ENCODE results near the gene SEC16B.

SEC16B gene

GRCh38 chr1:177923441-177923840 is 46.4 kb downstream of the SEC16B start:
- no peak overlapping the region for H3K4me3 ChIP-seq (ENCODE audit: low read depth, low read length)
- no peak for TF ChIP-seq CTCF (IDR thresholded peaks at IDR 0.05; ENCODE audit: low read depth, low read length)

DNA sequence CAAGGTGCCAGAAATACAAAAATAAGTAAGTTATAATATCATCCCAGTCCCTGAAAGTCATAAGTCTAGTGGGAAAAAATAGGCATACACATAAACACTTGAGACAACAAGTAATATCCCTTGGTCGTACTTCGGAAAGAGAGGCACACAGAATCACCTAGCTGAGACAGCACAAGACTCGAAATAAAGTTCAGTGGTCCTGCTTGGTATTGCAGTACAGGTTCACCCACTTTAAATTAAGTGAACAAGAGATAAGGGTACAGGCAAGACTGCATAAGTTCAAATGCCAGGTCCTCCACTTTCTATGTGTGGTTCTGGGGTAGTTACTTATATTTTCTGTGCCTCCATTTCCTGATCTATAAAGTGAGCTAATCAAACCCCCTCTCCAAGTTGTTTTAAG is 47.6 kb downstream of the SEC16B start:
- TF ChIP-seq CTCF (IDR thresholded peaks at IDR 0.05; ENCODE audit: low read depth, low read length) = no peak
- H3K4me3 ChIP-seq (ENCODE audit: low read depth, low read length) = no peak overlapping the region

DNA sequence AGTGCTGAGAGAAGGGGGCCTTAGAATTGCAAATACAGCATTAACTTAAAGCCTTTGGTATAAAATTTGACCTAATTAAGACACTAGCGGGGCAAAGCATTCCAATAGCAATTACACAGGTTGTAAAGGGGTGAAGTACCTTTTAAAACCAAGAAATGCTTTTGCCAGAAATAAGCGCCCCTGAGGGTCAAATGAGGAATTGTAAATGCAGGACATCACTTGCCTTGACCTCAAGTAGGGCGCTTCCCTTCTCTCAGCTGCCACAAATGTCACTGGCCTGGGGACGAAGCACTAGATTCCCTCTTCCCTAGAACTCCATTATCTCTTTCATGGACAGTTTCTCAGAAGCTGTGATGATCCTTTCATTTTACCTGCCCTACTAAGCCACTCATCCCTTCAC is 48.3 kb downstream of the SEC16B start:
- H3K4me3 ChIP-seq (ENCODE audit: low read depth, low read length) = no peak overlapping the region
- TF ChIP-seq CTCF (IDR thresholded peaks at IDR 0.05; ENCODE audit: low read depth, low read length) = no peak

GRCh38 chr1:177920091-177920490 is 49.8 kb downstream of the SEC16B start:
- no peak overlapping the region for H3K4me3 ChIP-seq (ENCODE audit: low read depth, low read length)
- no peak for TF ChIP-seq CTCF (IDR thresholded peaks at IDR 0.05; ENCODE audit: low read depth, low read length)

DNA sequence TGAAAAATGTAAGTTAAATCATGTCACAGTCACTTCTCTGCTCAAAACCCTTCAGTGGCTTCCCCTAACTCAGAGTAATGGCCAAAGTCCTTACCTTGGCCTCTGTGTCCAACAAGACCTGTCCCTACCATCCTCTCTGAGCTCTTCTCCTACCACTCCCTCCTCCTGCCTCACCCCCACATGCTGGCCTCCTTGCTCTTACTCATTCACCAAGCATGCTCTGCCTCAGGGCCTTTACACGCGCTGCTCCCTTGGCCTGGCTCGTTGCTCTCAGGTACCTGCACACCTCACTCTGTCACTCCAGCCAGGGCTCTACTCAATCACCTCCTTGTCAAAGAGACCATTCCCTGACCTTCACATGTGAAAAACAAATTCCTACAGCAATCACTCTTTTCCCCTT is 54.2 kb downstream of the SEC16B start:
- H3K4me3 ChIP-seq (ENCODE audit: low read depth, low read length) = no peak overlapping the region
- TF ChIP-seq CTCF (IDR thresholded peaks at IDR 0.05; ENCODE audit: low read depth, low read length) = no peak

DNA sequence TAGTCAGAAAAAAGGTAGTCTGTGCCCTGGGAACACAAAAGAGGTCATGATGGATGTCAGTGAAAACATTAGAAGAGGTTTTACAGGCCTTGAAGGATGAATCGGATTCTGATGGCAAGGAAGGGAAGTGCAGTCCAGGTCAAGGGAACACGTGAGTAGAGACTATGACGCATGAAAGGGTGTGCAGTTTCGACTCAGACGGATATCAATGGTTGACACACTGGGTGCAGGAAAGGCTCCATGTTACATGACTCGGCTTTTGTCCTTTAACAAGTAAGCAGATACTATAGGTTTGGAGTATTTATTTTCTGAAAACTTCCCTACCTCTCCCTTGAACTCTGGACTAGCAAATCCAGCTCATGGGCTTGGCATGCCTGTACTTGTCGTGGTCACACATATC is 55.3 kb downstream of the SEC16B start:
- H3K4me3 ChIP-seq (ENCODE audit: low read depth, low read length) = no peak overlapping the region
- no peak for TF ChIP-seq CTCF (IDR thresholded peaks at IDR 0.05; ENCODE audit: low read depth, low read length)

GRCh38 chr1:177913762-177914540 is 55.9 kb downstream of the SEC16B start:
- H3K4me3 ChIP-seq (ENCODE audit: low read depth, low read length) = no peak overlapping the region
- peak; percentile 76 for TF ChIP-seq CTCF (IDR thresholded peaks at IDR 0.05; ENCODE audit: low read depth, low read length)

All from WI38 (cell line).